Measurements from ENCODE around the gene ZNF525. TPM values are rescaled to one million over a fixed set of nuclear protein-coding genes. Genes with fewer than 3 reads are reported as not detected.

ZNF525 gene
- total RNA-seq, 1 experiment from 2014 or later, result 10.2 TPM

- TF ChIP-seq ZBTB33 (IDR thresholded peaks at IDR 0.05; ENCODE audit: extremely low read depth, insufficient replicate concordance, low read length) (no peak), ATF3 (IDR thresholded peaks at IDR 0.05) (no peak)
These were observed at the start of gene ZNF525 (continued) for GRCh38 chr19:53365134-53365898.

GRCh38 chr19:53328967-53329366 lies 36.5 kb upstream of the ZNF525 start:
- BruUV-seq (replicated peaks), result no TSS peak
- ChIA-PET CTCF (no interaction called here), POLR2A (no interaction called here), RAD21 (ENCODE audit: low non-redundant PET in 1 of 2, low total read pairs in 2 of 2, uncharacterized antibody in 2 of 2, unreplicated experiment in 2 of 2) (no interaction called here)
- no peaks in the 10 kb centered on the region for H3K36me3 ChIP-seq (ENCODE audit: control insufficient read depth in 1 of 2, insufficient read depth in 2 of 2, low read length in 2 of 2)
- ATAC-seq (no peak), DNase-seq (ENCODE audit: low read depth, low spot score) (no peak)
- H3K79me2 ChIP-seq (ENCODE audit: insufficient read depth, low read length), result peaks cover 1% of the 10 kb centered on the region; the same call in 1 of the 2 replicates
- H3K4me3 ChIP-seq (replicated peaks in 1 of 2; ENCODE audit: low read depth in 1 of 2, low read length in 2 of 2), result no peak overlapping the region
- no peak overlapping the region for H3K27ac ChIP-seq (ENCODE audit: low read depth, low read length)
- H3K27me3 ChIP-seq (ENCODE audit: insufficient read depth, low read length), result no peaks in the 10 kb centered on the region
- H3K4me2 ChIP-seq (ENCODE audit: low read length), result no peak overlapping the region
- peaks cover 0 to 5% of the 10 kb centered on the region in 2 experiments; a peak in 1 of 4 replicates for H3K4me1 ChIP-seq (ENCODE audit: control insufficient read depth in 1 of 2, insufficient read depth in 2 of 2, low read length in 2 of 2)
- no peak overlapping the region for H2AFZ ChIP-seq (ENCODE audit: low read depth, low read length, poor library complexity, severe bottlenecking)
- H3K9me2 ChIP-seq (ENCODE audit: insufficient read depth), result no peaks in the 10 kb centered on the region
- TF ChIP-seq RAD21 (IDR thresholded peaks at IDR 0.05; ENCODE audit: low read depth), result no peak
- intact Hi-C loops (cut with micrococcal nuclease), result no loop called here
- H3K9me3 ChIP-seq (ENCODE audit: control insufficient read depth in 1 of 2, insufficient read depth in 1 of 2, low read depth in 1 of 2, low read length in 2 of 2), result no peaks in the 10 kb centered on the region; a peak in 1 of 4 replicates
- no peaks in the 10 kb centered on the region for H4K20me1 ChIP-seq (ENCODE audit: insufficient read depth)
- no peak overlapping the region for H3K9ac ChIP-seq (ENCODE audit: low read length)

Measured in HCT116 (cell line).